Naive B cell (primary cell): ENCODE data around the gene FAIM2. TPM values are rescaled to one million over a fixed set of nuclear protein-coding genes. Genes with fewer than 3 reads are reported as not detected.
"Not testable (repeated sequence)": the region's sequence is repeated elsewhere in the genome, so short reads cannot be mapped to it uniquely, and the experiment has no call there.

Experiments
- ATAC-seq, 2 donors: fragments of 150-1000 bp; cut with Tn5 transposase; 2 replicates each; pipeline ENCODE4 v1.10.0; 2021; ENCODE audit warnings: low read depth in 2 of 2, mild to moderate bottlenecking in 2 of 2, moderate library complexity in 2 of 2
- DNase-seq: peaks from one replicate; pipeline ENCODE4 v3.0.0; 2022
- H3K27ac Mint-ChIP-seq, 6 donors: one replicate each; pipeline ENCODE4 v1.8.0; 2020 to 2022; ENCODE audit warnings: mild to moderate bottlenecking in 6 of 6, mixed read lengths in 6 of 6, moderate library complexity in 5 of 6, inconsistent platforms in 2 of 6
- H3K27me3 Mint-ChIP-seq, 3 donors: one replicate each; pipeline ENCODE4 v1.8.0; 2021 to 2022; ENCODE audit warnings: mixed read lengths in 3 of 3, mild to moderate bottlenecking in 1 of 3
- H3K36me3 Mint-ChIP-seq, 2 donors: one replicate each; pipeline ENCODE4 v1.8.0; 2020 to 2022; ENCODE audit warnings: mixed read lengths in 2 of 2, inconsistent platforms in 1 of 2, mild to moderate bottlenecking in 1 of 2
- H3K4me1 Mint-ChIP-seq, 3 donors: one replicate each; pipeline ENCODE4 v1.8.0; 2020 to 2022; ENCODE audit warnings: mixed read lengths in 3 of 3, inconsistent platforms in 1 of 3, mild to moderate bottlenecking in 1 of 3, moderate library complexity in 1 of 3
- H3K4me3 Mint-ChIP-seq, 8 donors: one replicate each; pipeline ENCODE4 v1.8.0; 2020 to 2022; ENCODE audit warnings: mild to moderate bottlenecking in 8 of 8, mixed read lengths in 8 of 8, moderate library complexity in 8 of 8, inconsistent platforms in 2 of 8
- H3K9me3 Mint-ChIP-seq, 7 donors: one replicate each; pipeline ENCODE4 v1.8.0; 2020 to 2022; ENCODE audit warnings: mixed read lengths in 7 of 7, mild to moderate bottlenecking in 5 of 7, inconsistent platforms in 2 of 7, moderate library complexity in 1 of 7
- polyA plus RNA-seq, 6 donors: library from polyadenylated mRNA; unstranded; fragments of 300-500 nt; fragmentation: Illumina TruSeq; gene quantifications; one replicate each; pipeline ENCODE4 v1.2.3, GENCODE V29; 2021; ENCODE audit warnings: low read depth in 6 of 6

FAIM2 gene
- polyA plus RNA-seq, 6 donors from 2014 or later, result not detected

DNA sequence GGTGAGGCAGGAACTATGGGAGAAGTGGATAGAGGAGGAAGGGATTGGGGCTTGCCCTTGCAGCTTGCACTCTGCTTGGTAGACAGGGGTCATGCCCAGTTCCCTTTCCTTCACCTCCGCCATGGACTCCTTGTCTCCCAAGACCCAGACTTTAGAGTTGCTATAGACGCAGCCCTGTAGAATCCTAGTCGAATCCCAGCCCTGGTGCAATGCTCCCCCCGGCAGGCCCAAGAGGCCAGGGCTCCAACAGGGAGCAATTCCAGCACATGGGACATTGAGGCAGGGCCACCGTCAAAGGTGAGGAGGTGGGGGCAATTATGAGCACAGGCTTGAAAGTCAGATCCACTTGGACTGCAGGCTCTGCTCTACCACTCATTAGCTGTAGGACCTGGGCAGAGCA, 31.3 kb downstream of the FAIM2 start:
- no peak for ATAC-seq
- no peaks in the 10 kb centered on the region for H3K36me3 Mint-ChIP-seq
- H3K27me3 Mint-ChIP-seq, result peaks cover 0 to 15% (median 11%) of the 10 kb centered on the region in 3 donors
- peaks cover 0 to 5% (median 0%) of the 10 kb centered on the region in 3 donors for H3K4me1 Mint-ChIP-seq
- H3K27ac Mint-ChIP-seq, result no peak overlapping the region
- no peaks in the 10 kb centered on the region for H3K9me3 Mint-ChIP-seq
- H3K4me3 Mint-ChIP-seq, result no peak overlapping the region
- no peak for DNase-seq

DNA sequence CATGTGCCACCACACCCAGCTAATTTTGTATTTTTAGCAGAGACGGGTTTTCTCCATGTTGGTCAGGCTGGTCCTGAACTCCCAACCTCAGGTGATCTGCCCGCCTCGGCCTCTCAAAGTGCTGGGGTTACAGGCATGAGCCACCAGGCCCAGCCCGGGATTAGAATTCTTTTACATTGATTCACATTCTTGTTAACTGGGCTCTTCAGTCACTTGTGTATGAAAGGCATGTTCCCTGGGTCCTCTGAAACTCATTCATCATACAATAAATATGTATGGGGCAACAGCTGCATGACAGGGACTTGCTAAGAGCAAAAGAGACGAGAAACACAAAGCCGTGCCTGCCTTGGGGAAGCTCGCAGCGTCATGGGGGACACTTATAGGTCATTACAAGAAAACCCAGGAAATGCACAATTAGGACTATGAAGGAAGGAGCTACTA, 31.9 kb downstream of the FAIM2 start:
- not testable (repeated sequence) for ATAC-seq, H3K36me3 Mint-ChIP-seq, H3K9me3 Mint-ChIP-seq

DNA sequence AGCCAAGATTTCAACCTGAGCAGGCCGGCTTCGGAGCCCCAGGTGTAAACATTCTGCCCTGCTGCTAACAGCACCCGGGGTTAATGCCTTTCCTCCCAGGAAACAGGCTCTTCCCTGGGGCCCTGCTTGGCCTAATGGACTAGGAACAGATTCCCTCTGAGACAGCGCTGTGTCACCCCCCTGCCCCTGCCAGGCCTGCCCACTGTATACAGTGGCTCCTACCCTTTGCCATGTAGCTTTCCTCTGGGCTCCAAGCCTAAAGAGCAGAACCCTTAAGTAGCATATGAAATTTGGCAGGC, 32.5 kb downstream of the FAIM2 start:
- no peak overlapping the region for H3K27ac Mint-ChIP-seq
- H3K4me1 Mint-ChIP-seq, result peaks cover 0 to 5% (median 3%) of the 10 kb centered on the region in 3 donors
- ATAC-seq (no peak), DNase-seq (no peak)
- H3K27me3 Mint-ChIP-seq, result peaks cover 0 to 17% (median 16%) of the 10 kb centered on the region in 3 donors
- H3K9me3 Mint-ChIP-seq, result no peaks in the 10 kb centered on the region
- H3K4me3 Mint-ChIP-seq, result no peak overlapping the region
- H3K36me3 Mint-ChIP-seq, result no peaks in the 10 kb centered on the region

More for the DNA sequence above, 31.9 kb downstream of the FAIM2 start:
- H3K4me3 Mint-ChIP-seq, DNase-seq, H3K4me1 Mint-ChIP-seq, H3K27ac Mint-ChIP-seq: not testable (repeated sequence)
- peaks cover 0 to 16% (median 13%) of the 10 kb centered on the region in 3 donors for H3K27me3 Mint-ChIP-seq

DNA sequence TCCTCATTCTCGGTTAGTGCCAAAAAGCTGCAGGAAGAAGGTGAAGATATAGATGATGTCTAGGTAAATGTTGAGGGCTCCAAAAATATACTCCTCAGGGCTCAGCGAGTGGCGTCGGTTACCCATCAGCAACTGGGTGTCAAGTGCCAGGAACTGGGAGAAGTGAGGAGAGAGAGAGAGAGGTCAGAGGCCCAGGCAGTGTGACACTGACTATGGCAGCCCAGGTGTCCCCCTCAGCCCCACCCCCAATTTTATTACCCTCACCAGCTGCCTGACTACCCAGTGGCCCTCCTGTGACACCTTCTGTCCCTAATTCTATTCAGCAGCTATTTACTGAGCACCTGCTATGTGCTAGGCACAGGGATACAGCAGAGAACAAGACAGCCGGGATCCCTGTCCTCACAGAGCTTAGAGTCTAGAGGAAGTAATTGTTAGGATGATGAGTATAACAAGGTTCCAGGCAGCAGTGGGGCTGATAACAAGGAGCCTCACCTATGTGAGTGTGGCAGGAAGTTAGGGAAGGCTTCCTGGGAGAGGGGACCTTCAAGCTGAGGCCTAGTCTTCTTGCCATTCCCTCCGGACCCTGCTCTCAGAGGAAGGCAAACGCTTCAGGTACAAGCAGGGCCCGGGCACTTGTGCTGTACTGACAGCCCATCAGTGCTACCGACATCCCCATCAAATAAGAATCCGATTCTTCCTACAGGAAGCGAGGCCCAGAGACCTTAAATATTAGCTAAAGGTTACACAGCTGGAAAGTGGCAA, 33.0 kb downstream of the FAIM2 start:
- peaks cover 0 to 5% (median 3%) of the 10 kb centered on the region in 3 donors for H3K4me1 Mint-ChIP-seq
- H3K36me3 Mint-ChIP-seq, result no peaks in the 10 kb centered on the region
- no peaks in the 10 kb centered on the region for H3K9me3 Mint-ChIP-seq
- no peak overlapping the region for H3K4me3 Mint-ChIP-seq
- H3K27me3 Mint-ChIP-seq, result peaks cover 0 to 19% (median 16%) of the 10 kb centered on the region in 3 donors
- no peak overlapping the region for H3K27ac Mint-ChIP-seq
- DNase-seq, result no peak
- no peak for ATAC-seq

DNA sequence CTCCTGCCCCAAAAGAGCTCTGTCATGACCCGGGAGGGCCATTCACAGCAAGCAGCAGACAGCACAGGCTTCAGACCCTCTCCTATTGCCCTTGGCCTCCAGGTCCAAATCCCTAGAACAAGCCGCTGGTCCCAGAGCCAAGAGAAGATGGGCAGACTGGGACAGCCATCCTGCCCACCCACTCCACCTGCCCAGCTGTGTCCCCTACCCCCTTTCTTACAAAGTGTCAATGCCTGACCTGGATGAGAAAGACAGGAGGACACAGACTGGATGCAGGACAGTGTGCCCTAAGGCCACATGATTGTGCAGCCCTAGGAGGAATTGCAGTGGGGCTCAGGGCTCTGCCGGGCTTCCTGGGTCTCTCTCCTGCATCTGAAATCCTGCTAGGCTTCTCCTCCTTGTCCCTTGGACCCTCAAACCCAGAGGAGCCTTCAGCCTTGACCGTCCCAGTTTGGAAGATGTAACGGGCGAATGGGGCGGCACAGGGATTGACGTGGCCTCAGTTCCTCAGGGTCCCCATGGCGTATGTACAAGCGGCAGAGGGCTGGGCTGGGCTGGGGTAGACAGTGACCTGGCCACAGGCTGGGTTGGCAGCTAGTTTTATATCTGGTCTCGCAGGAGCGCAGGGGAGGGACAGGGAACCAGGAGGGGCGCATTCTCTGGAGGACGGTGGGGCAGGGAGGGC, 33.7 kb downstream of the FAIM2 start:
- Mint-ChIP-seq H3K27ac (no peak overlapping the region), H3K27me3 (peaks cover 0 to 27% (median 21%) of the 10 kb centered on the region in 3 donors), H3K4me1 (peaks cover 0 to 5% (median 3%) of the 10 kb centered on the region in 3 donors), H3K4me3 (no peak overlapping the region), H3K9me3 (no peaks in the 10 kb centered on the region), H3K36me3 (no peaks in the 10 kb centered on the region)
- DNase-seq, result no peak
- ATAC-seq, result no peak

DNA sequence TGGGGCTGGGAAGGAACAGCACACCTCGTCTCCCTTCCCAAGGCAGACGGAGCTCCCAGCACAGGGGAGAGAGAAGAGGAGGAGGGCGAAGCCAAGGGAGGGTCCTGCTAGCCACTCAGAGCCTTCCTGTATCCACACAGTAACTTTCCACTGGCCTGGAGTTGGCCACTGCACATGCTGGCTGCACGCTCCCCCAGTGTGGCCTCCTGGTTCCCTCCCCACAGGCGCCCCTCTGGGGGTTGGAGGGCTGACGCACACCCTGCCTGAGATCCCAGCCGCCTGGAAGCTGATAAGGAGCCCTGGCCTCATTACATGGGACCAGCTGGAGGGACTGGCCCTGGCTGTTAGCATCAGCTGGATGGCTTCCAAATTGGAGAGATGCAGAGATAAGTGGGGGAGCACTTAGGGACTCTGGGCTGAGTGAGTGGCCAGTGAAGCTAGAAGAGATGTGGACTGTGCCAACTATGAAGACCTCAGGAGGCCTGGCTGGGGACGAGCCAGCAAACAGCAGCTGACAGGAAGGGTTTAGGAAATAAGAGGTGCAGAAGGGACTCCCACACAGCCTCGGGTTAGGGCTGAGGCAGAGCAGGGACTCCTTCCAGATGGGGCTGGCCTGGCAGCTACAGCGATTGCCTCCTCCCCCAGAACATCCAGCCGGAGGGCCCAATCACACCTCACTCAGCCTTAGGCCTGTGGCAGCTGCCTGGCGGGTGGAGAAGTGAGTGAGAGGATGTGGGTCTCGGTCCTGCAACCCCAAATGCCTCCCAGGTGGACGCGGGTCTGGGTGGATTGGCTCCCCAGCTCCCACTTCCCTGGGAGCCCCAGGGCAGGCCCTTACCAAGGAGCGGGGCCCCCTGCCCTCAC, 34.5 kb downstream of the FAIM2 start:
- H3K4me1 Mint-ChIP-seq, result peaks cover 0 to 5% (median 3%) of the 10 kb centered on the region in 3 donors
- no peaks in the 10 kb centered on the region for H3K36me3 Mint-ChIP-seq
- no peak overlapping the region for H3K4me3 Mint-ChIP-seq
- peaks cover 0 to 34% (median 23%) of the 10 kb centered on the region in 3 donors for H3K27me3 Mint-ChIP-seq
- DNase-seq, result no peak
- H3K9me3 Mint-ChIP-seq, result no peaks in the 10 kb centered on the region
- H3K27ac Mint-ChIP-seq, result peak overlapping the region in 1 of 6 donors; percentile 83
- ATAC-seq, result no peak

DNA sequence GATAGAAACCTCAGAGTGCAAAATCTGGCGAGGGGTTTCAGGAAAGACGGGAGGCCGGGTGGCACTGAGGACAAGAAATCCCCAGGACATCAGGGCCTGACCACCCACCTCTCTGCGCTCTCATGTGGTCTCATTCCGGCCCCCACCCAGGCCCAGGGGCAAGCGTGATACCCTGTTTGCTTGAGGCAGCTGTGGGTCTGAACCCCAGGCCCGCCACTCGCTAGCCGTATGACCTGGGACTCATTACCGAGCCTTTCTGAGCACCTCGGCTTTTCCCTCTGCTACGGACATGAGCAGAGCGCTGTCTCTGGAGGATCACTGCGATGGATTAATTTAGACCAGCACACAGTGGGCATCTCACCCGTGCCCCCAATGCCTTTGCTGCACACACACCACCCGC, 35.3 kb downstream of the FAIM2 start:
- H3K36me3 Mint-ChIP-seq, result no peaks in the 10 kb centered on the region
- peaks cover 0 to 5% (median 3%) of the 10 kb centered on the region in 3 donors for H3K4me1 Mint-ChIP-seq
- H3K27ac Mint-ChIP-seq, result no peak overlapping the region
- no peak overlapping the region for H3K4me3 Mint-ChIP-seq
- no peak for DNase-seq
- no peaks in the 10 kb centered on the region for H3K9me3 Mint-ChIP-seq
- ATAC-seq, result no peak
- peaks cover 0 to 36% (median 23%) of the 10 kb centered on the region in 3 donors for H3K27me3 Mint-ChIP-seq

DNA sequence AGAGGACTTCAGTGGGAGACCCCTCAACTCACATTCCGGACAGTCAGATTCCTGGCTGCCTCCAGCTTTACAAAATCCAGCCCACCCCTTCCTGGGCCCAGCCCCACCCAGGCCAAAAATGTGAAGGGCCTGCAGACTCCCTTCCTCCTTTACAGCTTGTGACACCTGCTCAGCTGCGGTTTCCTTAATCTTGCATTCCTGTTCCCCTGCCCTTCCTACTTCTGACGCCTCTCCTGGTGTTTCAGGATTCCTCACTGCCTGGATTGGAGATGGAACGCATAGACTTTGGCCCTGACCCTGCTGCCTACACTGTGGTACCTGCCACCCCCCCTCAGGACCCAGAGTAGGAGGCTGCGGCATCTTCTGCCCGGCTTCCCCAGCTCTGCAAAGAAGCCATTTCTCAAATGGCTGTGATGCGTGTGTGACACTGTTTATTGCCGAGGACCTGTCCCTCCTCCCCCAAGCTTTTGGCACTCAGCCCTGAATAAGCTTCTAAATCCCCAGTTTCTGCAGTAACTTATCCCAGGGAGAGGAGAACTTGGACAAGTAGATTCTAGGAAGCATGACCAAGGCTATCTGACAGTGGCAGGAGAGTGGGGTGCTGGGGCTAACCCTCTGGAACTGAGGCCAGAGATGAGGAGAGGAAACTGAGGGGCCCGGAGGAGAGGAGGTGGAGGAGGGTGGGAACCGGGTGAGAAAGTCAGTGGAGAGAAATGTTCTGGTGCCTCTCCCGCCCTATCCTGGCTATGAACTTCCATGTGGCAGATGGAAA, 35.9 kb downstream of the FAIM2 start:
- H3K27ac Mint-ChIP-seq, result peak overlapping the region in 1 of 6 donors; percentile 56
- no peaks in the 10 kb centered on the region for H3K9me3 Mint-ChIP-seq
- H3K27me3 Mint-ChIP-seq, result peaks cover 0 to 36% (median 23%) of the 10 kb centered on the region in 3 donors
- H3K4me1 Mint-ChIP-seq, result peaks cover 0 to 5% (median 3%) of the 10 kb centered on the region in 3 donors
- no peak overlapping the region for H3K4me3 Mint-ChIP-seq
- no peak for ATAC-seq
- H3K36me3 Mint-ChIP-seq, result no peaks in the 10 kb centered on the region
- DNase-seq, result no peak

DNA sequence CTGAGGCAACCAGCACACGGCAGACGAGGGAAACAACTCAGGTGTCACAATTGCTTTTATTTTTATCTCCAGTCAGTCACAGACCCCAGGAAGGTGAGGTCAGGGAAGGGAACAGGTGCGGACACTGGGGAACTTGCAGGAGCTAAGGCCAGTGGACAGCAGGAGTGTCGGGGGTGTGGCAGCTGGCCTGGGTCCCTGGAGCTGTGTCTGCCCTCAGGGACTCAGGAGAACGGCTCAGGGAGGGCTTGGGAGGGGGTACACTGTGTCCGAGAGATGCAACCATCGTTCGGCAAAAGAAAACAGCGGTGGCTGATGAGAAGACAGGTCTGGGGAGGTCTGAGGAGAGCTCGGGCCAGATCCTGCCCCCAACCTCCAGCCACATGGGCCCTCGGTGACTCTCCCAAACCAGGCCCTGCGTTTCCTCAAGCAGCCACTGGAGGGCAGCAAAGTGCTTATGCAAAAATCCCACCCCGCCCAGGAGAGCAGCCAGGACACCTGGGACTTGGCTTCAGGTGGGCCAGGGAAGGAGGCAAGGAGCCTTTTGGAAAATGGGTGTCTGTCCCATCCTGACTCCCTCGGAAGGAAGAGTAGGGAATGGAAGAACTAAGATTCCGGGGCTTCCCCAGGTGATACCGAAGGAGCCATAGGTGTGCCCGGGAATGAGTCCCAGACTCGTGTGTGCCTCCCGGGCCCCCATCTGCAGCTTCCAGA, 36.7 kb downstream of the FAIM2 start:
- no peaks in the 10 kb centered on the region for H3K36me3 Mint-ChIP-seq
- no peak overlapping the region for H3K4me3 Mint-ChIP-seq
- H3K9me3 Mint-ChIP-seq, result no peaks in the 10 kb centered on the region
- peak overlapping the region in 3 of 6 donors; percentile 33 to 81 (median 69) for H3K27ac Mint-ChIP-seq
- H3K4me1 Mint-ChIP-seq, result peaks cover 0 to 5% (median 3%) of the 10 kb centered on the region in 3 donors
- DNase-seq, result peak; percentile 62
- H3K27me3 Mint-ChIP-seq, result peaks cover 0 to 36% (median 23%) of the 10 kb centered on the region in 3 donors
- peak; percentile 61 to 86 for ATAC-seq

DNA sequence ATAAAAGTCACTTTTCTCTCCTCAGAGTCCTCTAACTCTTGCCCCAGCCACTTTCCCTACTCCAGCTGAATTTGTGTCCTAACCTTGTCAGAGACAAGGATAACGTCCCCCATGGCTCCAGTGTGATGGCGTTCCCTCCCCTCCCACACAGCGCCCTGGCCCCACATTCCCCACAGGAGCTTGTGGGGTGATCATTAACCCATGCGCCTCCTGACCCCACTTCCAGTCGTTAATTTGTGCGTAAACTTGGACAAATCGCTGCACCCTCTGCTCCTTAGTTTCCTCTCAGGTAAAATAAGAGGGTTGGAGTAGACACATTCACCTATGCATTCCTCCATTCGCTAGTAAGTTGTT, 37.9 kb downstream of the FAIM2 start:
- Mint-ChIP-seq H3K27me3 (peaks cover 0 to 36% (median 23%) of the 10 kb centered on the region in 3 donors), H3K36me3 (no peaks in the 10 kb centered on the region), H3K9me3 (no peaks in the 10 kb centered on the region), H3K4me1 (peaks cover 0 to 5% (median 3%) of the 10 kb centered on the region in 3 donors), H3K27ac (no peak overlapping the region), H3K4me3 (no peak overlapping the region)
- ATAC-seq (no peak), DNase-seq (no peak)

DNA sequence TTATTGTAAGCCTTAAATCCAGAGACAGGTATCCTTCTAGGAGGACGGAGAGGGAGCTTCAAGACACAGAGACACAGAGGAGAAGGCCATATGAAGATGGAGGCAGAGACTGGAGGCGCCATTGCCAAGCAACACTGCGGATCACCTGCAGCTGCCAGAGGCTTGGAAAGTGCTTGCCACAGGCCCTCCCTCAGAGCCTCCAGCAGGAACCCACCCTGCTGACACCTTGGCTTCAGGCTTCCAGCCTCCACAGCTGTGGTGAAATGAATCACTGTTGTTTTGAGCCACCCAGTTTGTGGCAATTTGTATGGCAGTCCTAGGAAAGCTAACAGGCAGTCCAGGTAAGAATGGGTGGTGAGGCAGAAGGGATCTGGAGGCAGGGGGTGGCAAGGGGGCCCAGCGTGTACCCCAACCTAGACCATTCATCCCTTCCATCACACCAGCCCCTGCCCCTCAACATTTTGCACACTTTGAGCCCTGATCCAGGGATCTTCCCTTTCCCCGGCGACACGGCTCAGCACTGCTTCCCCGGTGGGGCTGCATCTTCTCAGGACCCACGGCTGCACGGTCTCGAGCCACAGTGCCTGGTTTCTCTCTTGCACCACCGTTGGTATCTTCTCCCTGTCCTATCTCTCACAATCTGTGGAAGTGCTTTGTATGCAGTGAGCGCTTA, 38.5 kb downstream of the FAIM2 start:
- H3K27ac Mint-ChIP-seq, result no peak overlapping the region
- ATAC-seq (no peak), DNase-seq (no peak)
- peaks cover 0 to 5% (median 3%) of the 10 kb centered on the region in 3 donors for H3K4me1 Mint-ChIP-seq
- no peaks in the 10 kb centered on the region for H3K9me3 Mint-ChIP-seq
- no peaks in the 10 kb centered on the region for H3K36me3 Mint-ChIP-seq
- H3K27me3 Mint-ChIP-seq, result peaks cover 0 to 36% (median 23%) of the 10 kb centered on the region in 3 donors
- H3K4me3 Mint-ChIP-seq, result no peak overlapping the region

DNA sequence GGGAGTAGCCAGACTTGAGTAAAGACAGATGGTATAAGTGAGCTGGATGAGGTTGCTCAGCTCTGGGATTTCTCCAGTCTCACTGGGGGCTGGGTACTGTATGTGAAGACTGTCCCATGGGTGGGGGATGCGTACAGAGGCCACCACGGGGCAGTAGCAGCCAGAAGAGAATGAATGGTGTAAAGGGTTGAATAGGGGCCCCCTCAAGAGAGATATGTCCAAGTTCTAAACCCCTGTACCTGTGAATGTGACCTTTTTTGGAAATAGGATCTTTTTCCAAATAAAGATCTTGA, 39.0 kb downstream of the FAIM2 start:
- Mint-ChIP-seq H3K4me3 (no peak overlapping the region), H3K4me1 (peaks cover 0 to 5% (median 3%) of the 10 kb centered on the region in 3 donors), H3K27ac (peak overlapping the region in 1 of 6 donors; percentile 63), H3K36me3 (no peaks in the 10 kb centered on the region), H3K27me3 (peaks cover 0 to 36% (median 23%) of the 10 kb centered on the region in 3 donors), H3K9me3 (peaks cover 0 to 2% (median 0%) of the 10 kb centered on the region in 7 donors)
- no peak for ATAC-seq
- DNase-seq, result no peak
